GM18505 (cell line): ENCODE results near the gene KIAA1614.
"Not testable (repeated sequence)": the region's sequence is repeated elsewhere in the genome, so short reads cannot be mapped to it uniquely, and the experiment has no call there.

ENCODE experiments used
- ATAC-seq: cut with Tn5 transposase; IDR thresholded peaks from one replicate; pipeline ENCODE4 v1.9.1; 2021; ENCODE audit not compliant: unreplicated experiment
- POLR2A ChIP-seq: IDR thresholded peaks from 4 replicates; pipeline ENCODE4 v1.6.1; 2011; ENCODE audit warnings: borderline replicate concordance; ENCODE audit not compliant: insufficient read depth, insufficient read length; ENCODE audit errors: extremely low read depth

KIAA1614 gene

GRCh38 chr1:180956028-180956640 lies 43.4 kb downstream of the KIAA1614 start:
- TF ChIP-seq POLR2A: no peak
- ATAC-seq: no peak

GRCh38 chr1:180959620-180960019 lies 46.9 kb downstream of the KIAA1614 start:
- not testable (repeated sequence) for ATAC-seq

GRCh38 chr1:180961622-180962021 lies 48.9 kb downstream of the KIAA1614 start:
- no peak for TF ChIP-seq POLR2A
- no peak for ATAC-seq

- ATAC-seq: no peak
- no peak for TF ChIP-seq POLR2A
Observed at GRCh38 chr1:180962178-180962577, 49.5 kb downstream of the KIAA1614 start.

GRCh38 chr1:180964056-180964455 lies 51.4 kb downstream of the KIAA1614 start:
- ATAC-seq: no peak
- TF ChIP-seq POLR2A: no peak

- TF ChIP-seq POLR2A: no peak
- no peak for ATAC-seq
Observed at GRCh38 chr1:180964595-180964994, 51.9 kb downstream of the KIAA1614 start.

GRCh38 chr1:180966312-180966711 lies 53.6 kb downstream of the KIAA1614 start:
- no peak for TF ChIP-seq POLR2A
- ATAC-seq: no peak

GRCh38 chr1:180966744-180967536 lies 54.2 kb downstream of the KIAA1614 start:
- TF ChIP-seq POLR2A: no peak
- ATAC-seq: no peak

- ATAC-seq: no peak
- TF ChIP-seq POLR2A: no peak
Observed at GRCh38 chr1:180967558-180967957, 54.9 kb downstream of the KIAA1614 start.

GRCh38 chr1:180968834-180969233 lies 56.1 kb downstream of the KIAA1614 start:
- ATAC-seq: not testable (repeated sequence)

GRCh38 chr1:180969434-180969833 lies 56.7 kb downstream of the KIAA1614 start:
- ATAC-seq: no peak
- no peak for TF ChIP-seq POLR2A

GRCh38 chr1:180970333-180971079 lies 57.8 kb downstream of the KIAA1614 start:
- no peak for TF ChIP-seq POLR2A
- ATAC-seq: no peak

GRCh38 chr1:180971273-180971997 lies 58.7 kb downstream of the KIAA1614 start:
- no peak for ATAC-seq
- TF ChIP-seq POLR2A: no peak

- no peak for ATAC-seq
- no peak for TF ChIP-seq POLR2A
Observed at GRCh38 chr1:180973369-180973768, 60.7 kb downstream of the KIAA1614 start.

GRCh38 chr1:180974236-180974635 lies 61.5 kb downstream of the KIAA1614 start:
- TF ChIP-seq POLR2A: no peak
- no peak for ATAC-seq
